HCT116 (cell line): ENCODE data around the gene EPHA8. TPM values are rescaled to one million over a fixed set of nuclear protein-coding genes. Genes with fewer than 3 reads are reported as not detected.

Source experiments
- ATAC-seq: fragments of 200-7000 bp; cut with Tn5 transposase; 2 replicates; pipeline ENCODE4 v1.9.1; 2020; ENCODE audit warnings: mild to moderate bottlenecking, moderate library complexity
- BruUV-seq: library from RNA; stranded (reverse); fragments of 400-500 nt; replicated peaks from 2 replicates; lab custom pipeline; 2021; lab: Mats Ljungman, UMichigan
- CTCF ChIA-PET: fragments of 300-600 bp; sonication (Branson Sonifier 250); formaldehyde crosslinking; loops from one replicate; lab custom pipeline; 2021; ENCODE audit warnings: antibody characterized with exemption; lab: Charles Lee
- POLR2A ChIA-PET: fragments of 300-600, 350-600 bp; sonication (Branson Sonifier 250); formaldehyde crosslinking; loops from one replicate; lab custom pipeline; 2021; ENCODE audit warnings: antibody characterized with exemption; lab: Charles Lee
- RAD21 ChIA-PET, 2 experiments: fragments of 300-600 bp; sonication (Branson Sonifier 250); formaldehyde crosslinking; loops; one replicate each; lab custom pipeline; 2023; ENCODE audit warnings: low total read pairs in 2 of 2; ENCODE audit not compliant: uncharacterized antibody in 2 of 2, unreplicated experiment in 2 of 2, low non-redundant PET in 1 of 2; lab: Charles Lee
- DNase-seq: peaks from one replicate; pipeline ENCODE4 v3.0.0-alpha.2; 2010; ENCODE audit warnings: low read depth, low spot score
- H2AFZ ChIP-seq: fragments of 200-600 bp; shearing (Covaris generic), sonication (generic); 2 replicates; pipeline ENCODE4 v1.6.1; 2017; ENCODE audit warnings: low read depth, mixed run types, mixed read lengths, antibody characterized with exemption, low read length; ENCODE audit not compliant: poor library complexity, severe bottlenecking
- H3K27ac ChIP-seq: 2 replicates; pipeline ENCODE4 v1.5.1; 2012; ENCODE audit warnings: low read depth, low read length
- H3K27me3 ChIP-seq: fragments of 200-600 bp; sonication (generic); 2 replicates; pipeline ENCODE4 v1.6.1; 2016; ENCODE audit warnings: mixed run types, low read length, mixed read lengths; ENCODE audit not compliant: insufficient read depth
- H3K36me3 ChIP-seq, 2 experiments: fragments of 200-500 bp in 1 of 2; fragments of 200-600 bp in 1 of 2; sonication (Bioruptor generic) in 1 of 2; sonication (generic) in 1 of 2; 2 replicates each; pipeline versions ENCODE4 v1.5.1 to v1.6.1; 2014 to 2016; ENCODE audit warnings: low read length in 2 of 2, inconsistent platforms in 1 of 2, mixed read lengths in 1 of 2, mixed run types in 1 of 2; ENCODE audit not compliant: insufficient read depth in 2 of 2, control insufficient read depth in 1 of 2
- H3K4me1 ChIP-seq, 2 experiments: fragments of 200-600 bp in 1 of 2; sonication (generic) in 1 of 2; 2 replicates each; pipeline versions ENCODE4 v1.5.1 to v1.6.1; 2012 to 2017; ENCODE audit warnings: low read length in 2 of 2, inconsistent platforms in 1 of 2, mild to moderate bottlenecking in 1 of 2, mixed read lengths in 1 of 2, mixed run types in 1 of 2, moderate library complexity in 1 of 2; ENCODE audit not compliant: insufficient read depth in 2 of 2, control insufficient read depth in 1 of 2
- H3K4me2 ChIP-seq: fragments of 200-600 bp; sonication (generic); 2 replicates; pipeline ENCODE4 v1.6.1; 2017; ENCODE audit warnings: mixed run types, low read length, mixed read lengths
- H3K4me3 ChIP-seq, 2 experiments: fragments of 200-600 bp in 1 of 2; sonication (generic) in 1 of 2; replicated peaks in 1 of 2; 2 replicates each; pipeline ENCODE4 v1.5.1; 2011 to 2016; ENCODE audit warnings: low read length in 2 of 2, control low read depth in 1 of 2, low read depth in 1 of 2, mild to moderate bottlenecking in 1 of 2, mixed read lengths in 1 of 2, mixed run types in 1 of 2
- H3K79me2 ChIP-seq: fragments of 200-600 bp; sonication (generic); 2 replicates; pipeline ENCODE4 v1.6.1; 2017; ENCODE audit warnings: mild to moderate bottlenecking, mixed run types, low read length, moderate library complexity, mixed read lengths; ENCODE audit not compliant: insufficient read depth
- H3K9ac ChIP-seq: fragments of 200-600 bp; sonication (generic); 2 replicates; pipeline ENCODE4 v1.6.1; 2016; ENCODE audit warnings: low read length, mixed read lengths
- H3K9me2 ChIP-seq: fragments of 200-600 bp; sonication (generic), shearing (Covaris generic); 2 replicates; pipeline ENCODE4 v1.6.1; 2017; ENCODE audit warnings: mixed run types, mild to moderate bottlenecking, moderate library complexity; ENCODE audit not compliant: insufficient read depth
- H3K9me3 ChIP-seq, 2 experiments: fragments of 200-500 bp in 1 of 2; fragments of 200-600 bp in 1 of 2; sonication (Bioruptor generic) in 1 of 2; sonication (generic) in 1 of 2; 2 replicates each; pipeline ENCODE4 v1.6.1; 2014 to 2017; ENCODE audit warnings: low read length in 2 of 2, mixed read lengths in 2 of 2, inconsistent platforms in 1 of 2, low read depth in 1 of 2, mild to moderate bottlenecking in 1 of 2, mixed run types in 1 of 2, moderate library complexity in 1 of 2; ENCODE audit not compliant: control insufficient read depth in 1 of 2, insufficient read depth in 1 of 2
- H4K20me1 ChIP-seq: fragments of 200-600 bp; sonication (generic), shearing (Covaris generic); 2 replicates; pipeline ENCODE4 v1.6.1; 2017; ENCODE audit warnings: mixed run types, mild to moderate bottlenecking, moderate library complexity; ENCODE audit not compliant: insufficient read depth
- CBX3 ChIP-seq: IDR thresholded peaks from 2 replicates; pipeline ENCODE4 v1.6.1; 2012; ENCODE audit warnings: low read depth
- CTCF ChIP-seq, 3 experiments: fragments of 200-600 bp in 1 of 3; sonication (generic) in 1 of 3; IDR thresholded peaks in 2 of 3; conservative IDR thresholded peaks in 1 of 3; 2 replicates each; pipeline ENCODE4 v1.5.1; 2012 to 2017; ENCODE audit warnings: low read depth in 2 of 3, low read length in 2 of 3, antibody characterized with exemption in 1 of 3, borderline replicate concordance in 1 of 3, control low read depth in 1 of 3, mild to moderate bottlenecking in 1 of 3, mixed read lengths in 1 of 3, mixed run types in 1 of 3, moderate library complexity in 1 of 3; ENCODE audit not compliant: insufficient read depth in 1 of 3
- EGR1 ChIP-seq: IDR thresholded peaks from 2 replicates; pipeline ENCODE4 v1.6.1; 2012; ENCODE audit warnings: low read depth
- EZH2phosphoT487 ChIP-seq: fragments of 200-600 bp; IDR thresholded peaks from 2 replicates; pipeline ENCODE4 v1.6.1; 2018; ENCODE audit warnings: antibody characterized with exemption, borderline replicate concordance
- MAX ChIP-seq: IDR thresholded peaks from 2 replicates; pipeline ENCODE4 v1.6.1; 2012
- POLR2AphosphoS5 ChIP-seq: IDR thresholded peaks from 2 replicates; pipeline ENCODE4 v1.6.1; 2011; ENCODE audit warnings: mild to moderate bottlenecking, low read depth, low read length, moderate library complexity
- RAD21 ChIP-seq: IDR thresholded peaks from 2 replicates; pipeline ENCODE4 v1.6.1; 2012; ENCODE audit warnings: low read depth, mild to moderate bottlenecking
- SIN3A ChIP-seq: IDR thresholded peaks from 2 replicates; pipeline ENCODE4 v1.6.1; 2012; ENCODE audit warnings: low read depth
- SRF ChIP-seq: IDR thresholded peaks from 2 replicates; pipeline ENCODE4 v1.6.1; 2012; ENCODE audit warnings: low read depth
- TCF7L2 ChIP-seq: IDR thresholded peaks from 2 replicates; pipeline ENCODE4 v1.7.0; 2011; ENCODE audit warnings: borderline replicate concordance, inconsistent platforms; ENCODE audit not compliant: insufficient read depth, insufficient read length; ENCODE audit errors: extremely low read depth
- ZFX ChIP-seq: fragments of 450-650 bp; IDR thresholded peaks from 2 replicates; pipeline ENCODE4 v1.6.1; 2017
- intact Hi-C: fragments of 100-400 bp; cut with micrococcal nuclease; formaldehyde crosslinking; loops from 2 replicates; pipeline ENCODE4 v1.10.0; 2022
- total RNA-seq: library from RNA; stranded (reverse); gene quantifications from one replicate; pipeline ENCODE4 v1.2.1, GENCODE V29; 2021; ENCODE audit not compliant: unreplicated experiment

EPHA8 gene
- total RNA-seq, 1 experiment from 2014 or later = 0.30 TPM

GRCh38 chr1:22527555-22528296, 35.6 kb upstream of the EPHA8 start:
- TF ChIP-seq SIN3A = no peak
- no peak for TF ChIP-seq MAX
- TF ChIP-seq TCF7L2 = no peak
- TF ChIP-seq RAD21 = peak; percentile 43
- TF ChIP-seq SRF = no peak
- TF ChIP-seq EGR1 = no peak
- peak in 1 of 3 experiments; percentile 21; a peak in 2 of 6 replicates for TF ChIP-seq CTCF (IDR thresholded peaks at IDR 0.05 in 2 of 3, conservative IDR thresholded peaks at IDR 0.05 in 1 of 3; ENCODE audit: borderline replicate concordance in 1 of 3, insufficient read depth in 1 of 3, low read depth in 2 of 3, low read length in 2 of 3)
- TF ChIP-seq ZFX = no peak
- no peak for TF ChIP-seq POLR2AphosphoS5
- no peak for TF ChIP-seq EZH2phosphoT487
- no peak for TF ChIP-seq CBX3
- Histone ChIP-seq H4K20me1 (no peaks in the 10 kb centered on the region), H3K27ac (no peak overlapping the region), H3K36me3 (peaks cover 12 to 17% of the 10 kb centered on the region in 2 experiments; a peak in 3 of 4 replicates), H3K27me3 (no peaks in the 10 kb centered on the region), H3K4me2 (no peak overlapping the region), H3K4me1 (no peaks in the 10 kb centered on the region), H3K4me3 (no peak overlapping the region), H3K9me3 (no peaks in the 10 kb centered on the region), H2AFZ (no peak overlapping the region), H3K9me2 (no peaks in the 10 kb centered on the region), H3K79me2 (no peaks in the 10 kb centered on the region), H3K9ac (no peak overlapping the region)
- intact Hi-C loops = loop anchor here (2.0 to 10.0 kb wide), 2 partner anchors 97 to 115 kb away; partner anchors contain the start of gene C1QC
- no peak for DNase-seq
- no peak for ATAC-seq
- ChIA-PET CTCF (no interaction called here), RAD21 (no interaction called here), POLR2A (no interaction called here)
- BruUV-seq = no TSS peak
